Left lobe of liver (tissue), 2 donors: Measurements from ENCODE around the gene PITRM1. TPM values are rescaled to one million over a fixed set of nuclear protein-coding genes. Genes with fewer than 3 reads are reported as not detected.
A peak's percentile ranks its signal among the peaks of the same experiment; 100 is the strongest.

Experiments used
- ATAC-seq: fragments of 200-7000 bp; cut with Tn5 transposase; one replicate; pipeline ENCODE4 v1.9.1; 2020; ENCODE audit warnings: mild to moderate bottlenecking, moderate library complexity
- DNase-seq: peaks from one replicate; pipeline ENCODE4 v3.0.0-alpha.2; 2020; ENCODE audit warnings: low spot score
- total RNA-seq: library from RNA; stranded (reverse); gene quantifications from one replicate; pipeline ENCODE4 v1.2.1, GENCODE V29; 2021
- donor health status: DM: no; HTN: no; CAD: no; lungs with moderate emphysema.
- donor health status: DM: no; HTN: yes; CAD: no.

The PITRM1 gene
- total RNA-seq, 1 donor from 2014 or later = 37.9 TPM

- no peak for ATAC-seq
- DNase-seq = no peak
Measured at GRCh38 chr10:3141351-3142005, 31.1 kb downstream of the PITRM1 start.

DNA sequence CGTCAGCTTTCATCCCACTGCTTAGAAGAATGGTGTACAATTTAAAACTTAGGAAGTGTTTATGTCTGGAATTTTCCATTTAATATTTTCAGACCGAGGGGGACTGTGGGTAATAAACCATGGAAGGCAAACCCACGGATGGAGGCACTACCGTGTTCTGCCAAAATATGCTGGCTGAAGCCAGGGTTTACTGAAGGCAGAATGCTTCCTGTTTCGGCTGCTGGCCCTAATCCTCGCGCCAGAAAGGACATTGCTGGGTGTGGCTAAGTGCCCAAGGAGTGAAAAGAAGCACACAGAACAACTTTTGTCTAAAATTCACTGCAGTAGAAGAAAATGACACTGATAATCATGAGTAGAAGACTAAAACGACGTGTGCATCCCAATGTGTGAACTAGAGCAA lies 32.3 kb downstream of the PITRM1 start:
- ATAC-seq (no peak), DNase-seq (no peak)

DNA sequence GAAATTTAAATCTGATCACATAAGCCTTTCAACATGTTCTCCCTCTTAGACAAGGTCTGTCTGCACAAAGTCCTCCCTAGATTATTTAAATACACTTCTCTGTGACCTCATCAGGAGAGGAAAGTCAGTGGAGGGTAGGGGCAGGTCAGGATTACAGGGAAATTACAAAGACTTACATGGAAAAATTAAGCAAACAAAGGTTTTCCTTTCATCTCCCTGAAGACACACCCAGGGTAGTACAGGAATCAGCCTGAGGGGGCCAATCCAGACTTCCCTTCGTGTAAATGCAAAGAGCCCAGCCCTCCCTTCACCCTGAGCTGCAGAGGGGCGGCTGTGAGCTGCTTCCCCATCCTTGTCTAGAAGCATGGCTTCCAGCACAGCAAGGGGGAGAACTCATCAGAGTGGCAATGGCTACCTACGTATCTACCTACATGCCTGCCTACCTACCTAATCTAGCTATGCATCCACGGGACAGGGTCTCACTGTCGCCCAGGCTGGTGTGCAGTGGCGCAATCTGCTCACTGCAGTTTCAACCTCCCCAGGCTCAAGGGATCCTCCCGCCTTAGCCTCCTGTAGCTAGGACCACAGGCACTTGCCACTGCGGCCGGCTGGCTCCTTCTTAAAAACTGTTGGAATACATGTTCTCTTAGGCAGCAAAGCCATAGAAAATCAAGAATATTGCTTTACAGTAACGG lies 33.2 kb downstream of the PITRM1 start:
- ATAC-seq = no peak
- no peak for DNase-seq

- ATAC-seq (no peak), DNase-seq (no peak)
Measured at GRCh38 chr10:3137958-3138726, 34.4 kb downstream of the PITRM1 start.

GRCh38 chr10:3136763-3137611 lies 35.6 kb downstream of the PITRM1 start:
- no peak for DNase-seq
- ATAC-seq = no peak

GRCh38 chr10:3136336-3136735 lies 36.2 kb downstream of the PITRM1 start:
- DNase-seq (no peak), ATAC-seq (peak; percentile 11)

DNA sequence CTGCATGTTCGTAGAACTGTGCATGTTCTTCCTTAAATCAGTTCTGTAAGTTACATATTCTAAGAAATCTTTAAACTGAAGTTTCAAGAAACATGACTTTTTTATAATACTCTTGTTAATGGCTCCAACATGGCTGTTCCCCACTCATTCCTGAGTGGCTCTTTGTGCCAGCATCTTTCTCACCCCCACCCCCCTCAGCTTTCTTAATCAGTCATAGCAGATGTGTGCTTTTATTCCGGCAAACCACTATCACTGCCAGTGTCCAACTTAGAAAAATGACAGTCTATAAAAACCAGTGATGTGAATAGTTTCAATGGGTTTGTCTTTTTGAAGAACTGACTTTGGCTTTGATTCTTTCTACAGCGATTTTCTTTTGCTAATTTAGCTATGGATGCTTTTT lies 37.6 kb downstream of the PITRM1 start:
- DNase-seq (no peak), ATAC-seq (no peak)

- no peak for ATAC-seq
Measured at GRCh38 chr10:3133948-3134347, 38.6 kb downstream of the PITRM1 start.

DNA sequence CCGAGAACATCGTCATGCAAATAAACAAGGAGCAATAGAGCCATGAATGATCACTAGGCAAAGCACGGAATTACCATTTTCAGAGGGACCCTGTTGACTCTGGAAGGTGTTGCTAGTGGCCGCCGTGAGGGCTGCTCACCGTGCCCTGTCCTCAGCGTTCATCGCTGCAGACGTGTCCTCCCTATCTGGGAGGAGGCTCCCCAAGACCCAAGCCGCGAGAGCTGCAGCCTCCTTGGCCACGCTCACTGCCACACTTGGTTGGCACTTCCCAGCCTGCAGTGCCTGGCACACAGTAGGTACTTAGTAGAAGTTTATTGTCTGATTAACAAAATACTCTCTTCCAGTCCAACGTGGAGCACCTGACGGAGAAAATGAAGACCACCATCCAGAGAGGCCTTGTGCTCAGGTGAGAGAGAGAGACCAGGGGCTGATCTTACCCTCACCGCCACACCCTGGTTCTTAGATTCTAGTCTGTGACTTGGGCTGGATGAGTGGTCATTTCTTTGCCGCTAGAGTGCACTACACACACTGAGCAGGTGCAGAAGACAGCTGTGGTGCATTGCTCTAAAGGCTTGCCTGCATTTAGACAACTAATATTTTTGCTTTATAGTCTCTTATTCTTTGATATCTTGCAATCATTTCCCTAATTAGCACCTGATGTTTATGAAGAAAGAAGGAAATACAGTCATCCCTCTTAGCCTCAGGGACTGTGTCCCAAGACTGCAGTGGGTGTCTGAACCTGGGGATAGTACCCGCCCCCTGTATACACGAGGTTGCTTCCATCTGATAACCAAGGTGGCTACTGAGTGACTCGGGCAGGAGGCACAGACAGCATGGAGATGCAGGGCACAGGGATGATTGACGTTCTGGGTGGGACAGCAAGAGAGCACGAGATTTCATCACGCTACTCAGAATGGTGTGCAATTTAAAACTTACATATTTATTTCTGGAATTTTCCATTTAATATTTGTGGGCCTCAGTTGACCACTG lies 40.3 kb downstream of the PITRM1 start:
- DNase-seq (no peak), ATAC-seq (no peak)

More at GRCh38 chr10:3133948-3134347, 38.6 kb downstream of the PITRM1 start:
- no peak for DNase-seq

- ATAC-seq = no peak
Measured at GRCh38 chr10:3131098-3131497, 41.5 kb downstream of the PITRM1 start.

GRCh38 chr10:3129581-3130340 lies 42.8 kb downstream of the PITRM1 start:
- ATAC-seq = no peak
- DNase-seq = no peak

More at GRCh38 chr10:3131098-3131497, 41.5 kb downstream of the PITRM1 start:
- no peak for DNase-seq

GRCh38 chr10:3128379-3129130 lies 44.0 kb downstream of the PITRM1 start:
- no peak for DNase-seq
- no peak for ATAC-seq

- DNase-seq (no peak), ATAC-seq (no peak)
Measured at GRCh38 chr10:3127921-3128320, 44.7 kb downstream of the PITRM1 start.

DNA sequence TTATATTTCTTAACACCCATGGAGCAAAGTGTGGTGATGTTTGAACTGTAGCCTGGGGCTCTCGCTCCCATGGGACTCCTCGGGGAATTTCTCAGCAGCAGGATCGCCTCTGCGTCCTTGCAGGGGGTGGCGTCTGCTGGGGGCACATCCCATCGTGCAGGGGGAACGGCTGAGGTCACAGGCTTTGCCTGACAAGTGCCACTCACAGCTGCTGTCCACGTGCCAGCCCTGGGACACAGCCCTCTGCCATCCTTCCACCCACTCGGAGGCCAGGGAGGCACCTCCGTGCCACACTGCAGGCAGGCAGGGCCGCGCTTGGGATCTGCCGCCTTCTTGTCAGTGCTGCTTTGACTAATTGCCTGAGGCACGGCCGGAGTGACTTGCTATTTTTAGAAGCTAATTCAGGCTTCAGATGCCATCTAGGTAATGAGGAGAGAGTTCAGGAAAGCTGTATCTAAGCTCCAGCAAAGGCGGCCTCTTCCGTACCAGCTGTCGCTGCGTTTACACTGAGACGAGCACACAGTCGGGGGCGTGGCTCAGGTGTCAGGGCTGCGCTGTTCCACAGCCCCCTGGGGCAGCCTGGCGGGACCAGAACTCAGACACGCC lies 45.7 kb downstream of the PITRM1 start:
- ATAC-seq (no peak), DNase-seq (no peak)

DNA sequence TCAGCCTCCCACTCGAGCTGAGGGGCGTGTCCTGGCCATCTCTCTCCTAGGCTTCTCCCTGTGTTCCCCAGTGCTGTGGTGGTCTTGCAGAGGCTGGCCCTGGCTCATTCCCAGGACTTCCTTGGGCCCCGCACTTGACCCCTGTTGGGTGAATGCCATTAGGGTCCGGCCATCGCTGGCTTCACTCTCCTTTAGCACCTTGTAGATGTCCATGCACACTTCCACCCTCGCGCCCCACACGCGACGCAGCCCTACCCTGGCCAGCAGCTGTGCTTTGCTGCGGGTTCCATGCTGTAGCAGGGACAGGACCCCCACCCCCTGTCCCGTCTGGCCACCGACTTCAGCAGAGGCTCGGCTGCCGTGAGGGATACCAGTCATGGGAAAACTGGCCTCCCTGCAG lies 46.3 kb downstream of the PITRM1 start:
- DNase-seq = no peak
- ATAC-seq = no peak

DNA sequence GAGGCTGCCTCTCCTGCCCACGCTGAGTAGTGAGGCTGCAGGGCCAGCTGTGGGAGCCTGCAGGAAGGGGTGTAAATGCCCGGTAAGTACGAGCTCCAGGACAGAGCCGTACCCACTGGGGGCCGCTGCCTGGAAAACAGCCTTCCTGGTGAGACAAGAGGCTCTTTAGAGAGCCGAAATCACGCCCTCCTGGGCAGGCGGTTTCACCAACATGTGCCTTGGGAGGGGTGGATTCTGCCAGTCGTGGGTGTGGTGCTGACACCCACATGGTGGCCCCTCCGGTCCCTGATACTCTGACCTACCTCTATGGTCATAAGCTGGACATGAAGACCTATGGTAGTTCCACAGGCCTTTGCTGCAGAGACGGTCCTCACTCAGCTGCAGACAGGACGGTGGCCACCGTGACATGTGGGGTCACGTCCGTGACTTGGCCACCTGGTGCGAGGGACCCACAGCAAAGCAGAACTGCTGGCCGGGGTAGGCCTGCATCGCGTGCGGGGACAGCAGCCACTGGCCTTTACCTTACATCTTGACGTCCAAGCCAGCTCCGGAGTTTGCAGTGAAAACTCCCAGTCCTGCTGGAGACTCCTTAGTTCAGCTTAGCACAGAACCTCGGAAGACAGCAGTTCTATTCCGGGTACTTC lies 46.9 kb downstream of the PITRM1 start:
- ATAC-seq (no peak), DNase-seq (no peak)

DNA sequence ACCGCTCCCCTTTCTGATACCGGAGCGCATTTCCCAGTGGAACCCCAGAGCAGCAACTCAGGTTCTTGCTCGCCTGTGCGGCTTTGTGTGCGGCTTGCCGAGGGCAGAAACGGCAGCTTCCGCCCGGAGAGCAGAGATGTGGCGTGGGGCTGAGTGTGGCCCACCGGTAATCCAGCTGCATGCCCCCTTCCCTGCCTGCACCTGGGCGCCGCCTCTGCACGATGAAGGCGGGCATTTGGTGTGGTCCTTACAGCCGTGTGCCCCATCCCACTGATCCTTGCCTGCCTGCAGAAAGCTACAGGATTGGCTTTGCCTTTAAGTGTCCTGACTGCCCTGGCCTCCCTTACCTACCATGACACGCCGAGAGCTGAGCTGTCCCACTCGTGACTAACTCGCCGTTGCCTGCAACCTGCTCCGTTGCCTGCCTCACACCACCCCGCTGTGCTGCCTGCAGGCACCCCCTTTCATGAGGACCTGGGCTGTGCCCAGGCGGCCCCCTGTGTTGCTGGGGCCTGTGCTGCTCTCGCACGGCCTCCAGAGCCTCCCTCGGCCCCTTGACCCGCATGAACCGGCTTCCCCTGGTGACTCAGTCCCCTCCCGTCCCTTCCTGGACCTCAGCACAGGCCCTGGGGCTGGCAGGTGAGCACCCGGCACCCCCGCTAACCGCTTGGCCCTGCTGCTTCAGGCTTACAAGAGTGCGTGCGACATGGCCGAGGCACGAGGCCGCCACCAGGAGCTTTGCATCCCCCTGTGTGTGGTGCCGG lies 48.0 kb downstream of the PITRM1 start:
- no peak for ATAC-seq
- DNase-seq = no peak
